HCT116 (cell line): ENCODE measurements around the gene DRD3. TPM values are rescaled to one million over a fixed set of nuclear protein-coding genes. Genes with fewer than 3 reads are reported as not detected.

Source experiments
- ATAC-seq: fragments of 200-7000 bp; cut with Tn5 transposase; 2 replicates; pipeline ENCODE4 v1.9.1; 2020; ENCODE audit warnings: mild to moderate bottlenecking, moderate library complexity
- BruUV-seq: library from RNA; stranded (reverse); fragments of 400-500 nt; replicated peaks from 2 replicates; lab custom pipeline; 2021; lab: Mats Ljungman, UMichigan
- CTCF ChIA-PET: fragments of 300-600 bp; sonication (Branson Sonifier 250); formaldehyde crosslinking; loops from one replicate; lab custom pipeline; 2021; ENCODE audit warnings: antibody characterized with exemption; lab: Charles Lee
- POLR2A ChIA-PET: fragments of 300-600, 350-600 bp; sonication (Branson Sonifier 250); formaldehyde crosslinking; loops from one replicate; lab custom pipeline; 2021; ENCODE audit warnings: antibody characterized with exemption; lab: Charles Lee
- RAD21 ChIA-PET, 2 experiments: fragments of 300-600 bp; sonication (Branson Sonifier 250); formaldehyde crosslinking; loops; one replicate each; lab custom pipeline; 2023; ENCODE audit warnings: low total read pairs in 2 of 2; ENCODE audit not compliant: uncharacterized antibody in 2 of 2, unreplicated experiment in 2 of 2, low non-redundant PET in 1 of 2; lab: Charles Lee
- DNase-seq: peaks from one replicate; pipeline ENCODE4 v3.0.0-alpha.2; 2010; ENCODE audit warnings: low read depth, low spot score
- H2AFZ ChIP-seq: fragments of 200-600 bp; shearing (Covaris generic), sonication (generic); 2 replicates; pipeline ENCODE4 v1.6.1; 2017; ENCODE audit warnings: low read depth, mixed run types, mixed read lengths, antibody characterized with exemption, low read length; ENCODE audit not compliant: poor library complexity, severe bottlenecking
- H3K27ac ChIP-seq: 2 replicates; pipeline ENCODE4 v1.5.1; 2012; ENCODE audit warnings: low read depth, low read length
- H3K27me3 ChIP-seq: fragments of 200-600 bp; sonication (generic); 2 replicates; pipeline ENCODE4 v1.6.1; 2016; ENCODE audit warnings: mixed run types, low read length, mixed read lengths; ENCODE audit not compliant: insufficient read depth
- H3K36me3 ChIP-seq, 2 experiments: fragments of 200-500 bp in 1 of 2; fragments of 200-600 bp in 1 of 2; sonication (Bioruptor generic) in 1 of 2; sonication (generic) in 1 of 2; 2 replicates each; pipeline versions ENCODE4 v1.5.1 to v1.6.1; 2014 to 2016; ENCODE audit warnings: low read length in 2 of 2, inconsistent platforms in 1 of 2, mixed read lengths in 1 of 2, mixed run types in 1 of 2; ENCODE audit not compliant: insufficient read depth in 2 of 2, control insufficient read depth in 1 of 2
- H3K4me1 ChIP-seq, 2 experiments: fragments of 200-600 bp in 1 of 2; sonication (generic) in 1 of 2; 2 replicates each; pipeline versions ENCODE4 v1.5.1 to v1.6.1; 2012 to 2017; ENCODE audit warnings: low read length in 2 of 2, inconsistent platforms in 1 of 2, mild to moderate bottlenecking in 1 of 2, mixed read lengths in 1 of 2, mixed run types in 1 of 2, moderate library complexity in 1 of 2; ENCODE audit not compliant: insufficient read depth in 2 of 2, control insufficient read depth in 1 of 2
- H3K4me2 ChIP-seq: fragments of 200-600 bp; sonication (generic); 2 replicates; pipeline ENCODE4 v1.6.1; 2017; ENCODE audit warnings: mixed run types, low read length, mixed read lengths
- H3K4me3 ChIP-seq, 2 experiments: fragments of 200-600 bp in 1 of 2; sonication (generic) in 1 of 2; replicated peaks in 1 of 2; 2 replicates each; pipeline ENCODE4 v1.5.1; 2011 to 2016; ENCODE audit warnings: low read length in 2 of 2, control low read depth in 1 of 2, low read depth in 1 of 2, mild to moderate bottlenecking in 1 of 2, mixed read lengths in 1 of 2, mixed run types in 1 of 2
- H3K79me2 ChIP-seq: fragments of 200-600 bp; sonication (generic); 2 replicates; pipeline ENCODE4 v1.6.1; 2017; ENCODE audit warnings: mild to moderate bottlenecking, mixed run types, low read length, moderate library complexity, mixed read lengths; ENCODE audit not compliant: insufficient read depth
- H3K9ac ChIP-seq: fragments of 200-600 bp; sonication (generic); 2 replicates; pipeline ENCODE4 v1.6.1; 2016; ENCODE audit warnings: low read length, mixed read lengths
- H3K9me2 ChIP-seq: fragments of 200-600 bp; sonication (generic), shearing (Covaris generic); 2 replicates; pipeline ENCODE4 v1.6.1; 2017; ENCODE audit warnings: mixed run types, mild to moderate bottlenecking, moderate library complexity; ENCODE audit not compliant: insufficient read depth
- H3K9me3 ChIP-seq, 2 experiments: fragments of 200-500 bp in 1 of 2; fragments of 200-600 bp in 1 of 2; sonication (Bioruptor generic) in 1 of 2; sonication (generic) in 1 of 2; 2 replicates each; pipeline ENCODE4 v1.6.1; 2014 to 2017; ENCODE audit warnings: low read length in 2 of 2, mixed read lengths in 2 of 2, inconsistent platforms in 1 of 2, low read depth in 1 of 2, mild to moderate bottlenecking in 1 of 2, mixed run types in 1 of 2, moderate library complexity in 1 of 2; ENCODE audit not compliant: control insufficient read depth in 1 of 2, insufficient read depth in 1 of 2
- H4K20me1 ChIP-seq: fragments of 200-600 bp; sonication (generic), shearing (Covaris generic); 2 replicates; pipeline ENCODE4 v1.6.1; 2017; ENCODE audit warnings: mixed run types, mild to moderate bottlenecking, moderate library complexity; ENCODE audit not compliant: insufficient read depth
- CBX3 ChIP-seq: IDR thresholded peaks from 2 replicates; pipeline ENCODE4 v1.6.1; 2012; ENCODE audit warnings: low read depth
- CEBPB ChIP-seq: IDR thresholded peaks from 2 replicates; pipeline ENCODE4 v1.6.1; 2012; ENCODE audit warnings: low read depth
- EGR1 ChIP-seq: IDR thresholded peaks from 2 replicates; pipeline ENCODE4 v1.6.1; 2012; ENCODE audit warnings: low read depth
- ELF1 ChIP-seq: IDR thresholded peaks from 2 replicates; pipeline ENCODE4 v1.6.1; 2012; ENCODE audit warnings: low read depth, borderline replicate concordance
- EZH2 ChIP-seq: fragments of 200-600 bp; sonication (generic); IDR thresholded peaks from 2 replicates; pipeline ENCODE4 v1.6.1; 2017; ENCODE audit warnings: antibody characterized with exemption, mixed run types
- FOSL1 ChIP-seq: IDR thresholded peaks from 2 replicates; pipeline ENCODE4 v1.6.1; 2012; ENCODE audit warnings: low read depth
- JUND ChIP-seq: IDR thresholded peaks from 2 replicates; pipeline ENCODE4 v1.6.1; 2012
- POLR2A ChIP-seq: IDR thresholded peaks from 2 replicates; pipeline ENCODE4 v1.7.0; 2011; ENCODE audit warnings: borderline replicate concordance; ENCODE audit not compliant: insufficient read depth, insufficient read length; ENCODE audit errors: extremely low read depth
- RAD21 ChIP-seq: IDR thresholded peaks from 2 replicates; pipeline ENCODE4 v1.6.1; 2012; ENCODE audit warnings: low read depth, mild to moderate bottlenecking
- SIN3A ChIP-seq: IDR thresholded peaks from 2 replicates; pipeline ENCODE4 v1.6.1; 2012; ENCODE audit warnings: low read depth
- SP1 ChIP-seq: IDR thresholded peaks from 2 replicates; pipeline ENCODE4 v1.6.1; 2012; ENCODE audit warnings: low read depth
- SRF ChIP-seq: IDR thresholded peaks from 2 replicates; pipeline ENCODE4 v1.6.1; 2012; ENCODE audit warnings: low read depth
- TCF7L2 ChIP-seq: IDR thresholded peaks from 2 replicates; pipeline ENCODE4 v1.7.0; 2011; ENCODE audit warnings: borderline replicate concordance, inconsistent platforms; ENCODE audit not compliant: insufficient read depth, insufficient read length; ENCODE audit errors: extremely low read depth
- YY1 ChIP-seq: IDR thresholded peaks from 2 replicates; pipeline ENCODE4 v1.6.1; 2011; ENCODE audit warnings: low read length, low read depth, moderate library complexity, mild to moderate bottlenecking; ENCODE audit not compliant: insufficient replicate concordance; ENCODE audit errors: extremely low read depth
- ZFX ChIP-seq: fragments of 450-650 bp; IDR thresholded peaks from 2 replicates; pipeline ENCODE4 v1.6.1; 2017
- intact Hi-C: fragments of 100-400 bp; cut with micrococcal nuclease; formaldehyde crosslinking; loops from 2 replicates; pipeline ENCODE4 v1.10.0; 2022
- total RNA-seq: library from RNA; stranded (reverse); gene quantifications from one replicate; pipeline ENCODE4 v1.2.1, GENCODE V29; 2021; ENCODE audit not compliant: unreplicated experiment
- TF ChIP-seq, protein P1 (sequence below): IDR thresholded peaks from 2 replicates; pipeline ENCODE4 v1.6.1; 2011; ENCODE audit warnings: mild to moderate bottlenecking, low read length, moderate library complexity; ENCODE audit not compliant: insufficient replicate concordance; ENCODE audit errors: extremely low read depth
- TF ChIP-seq, protein P2 (sequence below): IDR thresholded peaks from 2 replicates; pipeline ENCODE4 v1.6.1; 2012; ENCODE audit warnings: low read depth
- TF ChIP-seq, protein P3 (sequence below): IDR thresholded peaks from 2 replicates; pipeline ENCODE4 v1.6.1; 2012
- TF ChIP-seq, protein P4 (sequence below): IDR thresholded peaks from 2 replicates; pipeline ENCODE4 v1.6.1; 2012

Gene DRD3
- total RNA-seq, 1 experiment from 2014 or later = not detected

DNA sequence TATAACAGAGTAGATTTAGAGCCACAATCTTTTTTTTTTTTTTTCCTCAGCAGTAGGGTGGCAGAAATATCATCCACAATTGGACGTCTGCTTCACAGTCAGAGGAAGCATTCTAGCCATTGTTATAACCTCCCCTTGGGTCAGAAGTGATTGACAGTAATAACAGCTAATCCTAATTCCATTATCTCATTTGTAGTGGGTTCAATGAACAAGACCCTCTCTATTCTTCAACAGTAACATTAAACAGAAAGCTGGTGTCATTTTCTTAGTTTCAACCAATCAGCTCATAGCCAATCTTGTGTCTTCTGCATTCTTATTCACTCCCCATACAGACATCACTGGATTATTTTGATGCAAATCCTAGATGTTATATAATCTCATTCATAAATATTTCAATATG, 77.8 kb downstream of the DRD3 start:
- intact Hi-C loops = no loop called here
- Histone ChIP-seq H4K20me1 (no peaks in the 10 kb centered on the region), H3K9me2 (no peaks in the 10 kb centered on the region), H2AFZ (no peak overlapping the region), H3K9ac (no peak overlapping the region), H3K4me2 (no peak overlapping the region), H3K4me3 (no peak overlapping the region), H3K27me3 (no peaks in the 10 kb centered on the region), H3K27ac (no peak overlapping the region), H3K79me2 (no peaks in the 10 kb centered on the region), H3K9me3 (no peaks in the 10 kb centered on the region), H3K4me1 (no peaks in the 10 kb centered on the region), H3K36me3 (no peaks in the 10 kb centered on the region)
- ChIA-PET POLR2A (no interaction called here), RAD21 (no interaction called here), CTCF (no interaction called here)
- BruUV-seq = no TSS peak
- TF ChIP-seq JUND (no peak), SRF (no peak), FOSL1 (no peak), CBX3 (no peak), SP1 (no peak), EZH2 (no peak), POLR2A (no peak), ZFX (no peak), CEBPB (no peak), ELF1 (no peak), YY1 (no peak), TCF7L2 (no peak), EGR1 (no peak), SIN3A (no peak), RAD21 (no peak)
- TF ChIP-seq, protein P1, sequence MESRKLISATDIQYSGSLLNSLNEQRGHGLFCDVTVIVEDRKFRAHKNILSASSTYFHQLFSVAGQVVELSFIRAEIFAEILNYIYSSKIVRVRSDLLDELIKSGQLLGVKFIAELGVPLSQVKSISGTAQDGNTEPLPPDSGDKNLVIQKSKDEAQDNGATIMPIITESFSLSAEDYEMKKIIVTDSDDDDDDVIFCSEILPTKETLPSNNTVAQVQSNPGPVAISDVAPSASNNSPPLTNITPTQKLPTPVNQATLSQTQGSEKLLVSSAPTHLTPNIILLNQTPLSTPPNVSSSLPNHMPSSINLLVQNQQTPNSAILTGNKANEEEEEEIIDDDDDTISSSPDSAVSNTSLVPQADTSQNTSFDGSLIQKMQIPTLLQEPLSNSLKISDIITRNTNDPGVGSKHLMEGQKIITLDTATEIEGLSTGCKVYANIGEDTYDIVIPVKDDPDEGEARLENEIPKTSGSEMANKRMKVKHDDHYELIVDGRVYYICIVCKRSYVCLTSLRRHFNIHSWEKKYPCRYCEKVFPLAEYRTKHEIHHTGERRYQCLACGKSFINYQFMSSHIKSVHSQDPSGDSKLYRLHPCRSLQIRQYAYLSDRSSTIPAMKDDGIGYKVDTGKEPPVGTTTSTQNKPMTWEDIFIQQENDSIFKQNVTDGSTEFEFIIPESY = no peak
- TF ChIP-seq, protein P2, sequence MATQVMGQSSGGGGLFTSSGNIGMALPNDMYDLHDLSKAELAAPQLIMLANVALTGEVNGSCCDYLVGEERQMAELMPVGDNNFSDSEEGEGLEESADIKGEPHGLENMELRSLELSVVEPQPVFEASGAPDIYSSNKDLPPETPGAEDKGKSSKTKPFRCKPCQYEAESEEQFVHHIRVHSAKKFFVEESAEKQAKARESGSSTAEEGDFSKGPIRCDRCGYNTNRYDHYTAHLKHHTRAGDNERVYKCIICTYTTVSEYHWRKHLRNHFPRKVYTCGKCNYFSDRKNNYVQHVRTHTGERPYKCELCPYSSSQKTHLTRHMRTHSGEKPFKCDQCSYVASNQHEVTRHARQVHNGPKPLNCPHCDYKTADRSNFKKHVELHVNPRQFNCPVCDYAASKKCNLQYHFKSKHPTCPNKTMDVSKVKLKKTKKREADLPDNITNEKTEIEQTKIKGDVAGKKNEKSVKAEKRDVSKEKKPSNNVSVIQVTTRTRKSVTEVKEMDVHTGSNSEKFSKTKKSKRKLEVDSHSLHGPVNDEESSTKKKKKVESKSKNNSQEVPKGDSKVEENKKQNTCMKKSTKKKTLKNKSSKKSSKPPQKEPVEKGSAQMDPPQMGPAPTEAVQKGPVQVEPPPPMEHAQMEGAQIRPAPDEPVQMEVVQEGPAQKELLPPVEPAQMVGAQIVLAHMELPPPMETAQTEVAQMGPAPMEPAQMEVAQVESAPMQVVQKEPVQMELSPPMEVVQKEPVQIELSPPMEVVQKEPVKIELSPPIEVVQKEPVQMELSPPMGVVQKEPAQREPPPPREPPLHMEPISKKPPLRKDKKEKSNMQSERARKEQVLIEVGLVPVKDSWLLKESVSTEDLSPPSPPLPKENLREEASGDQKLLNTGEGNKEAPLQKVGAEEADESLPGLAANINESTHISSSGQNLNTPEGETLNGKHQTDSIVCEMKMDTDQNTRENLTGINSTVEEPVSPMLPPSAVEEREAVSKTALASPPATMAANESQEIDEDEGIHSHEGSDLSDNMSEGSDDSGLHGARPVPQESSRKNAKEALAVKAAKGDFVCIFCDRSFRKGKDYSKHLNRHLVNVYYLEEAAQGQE = no peak
- TF ChIP-seq, protein P3, sequence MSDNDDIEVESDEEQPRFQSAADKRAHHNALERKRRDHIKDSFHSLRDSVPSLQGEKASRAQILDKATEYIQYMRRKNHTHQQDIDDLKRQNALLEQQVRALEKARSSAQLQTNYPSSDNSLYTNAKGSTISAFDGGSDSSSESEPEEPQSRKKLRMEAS = no peak
- TF ChIP-seq, protein P4, sequence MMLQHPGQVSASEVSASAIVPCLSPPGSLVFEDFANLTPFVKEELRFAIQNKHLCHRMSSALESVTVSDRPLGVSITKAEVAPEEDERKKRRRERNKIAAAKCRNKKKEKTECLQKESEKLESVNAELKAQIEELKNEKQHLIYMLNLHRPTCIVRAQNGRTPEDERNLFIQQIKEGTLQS = no peak
- ATAC-seq = no peak
- no peak for DNase-seq
